GM23338 (cell line): ENCODE data around the gene SLU7.

Experiments used
- CTCF ChIP-seq, 2 experiments: fragments of 200-600 bp in 1 of 2; sonication (generic) in 1 of 2; conservative IDR thresholded peaks; 2 replicates each; pipeline versions ENCODE4 v1.5.1 to v1.6.1; 2016 to 2017; ENCODE audit warnings: antibody characterized with exemption in 2 of 2, low read depth in 2 of 2, mild to moderate bottlenecking in 2 of 2, moderate library complexity in 1 of 2
- EZH2 ChIP-seq: fragments of 200-600 bp; sonication (generic); IDR thresholded peaks from one replicate; pipeline ENCODE4 v1.8.0; 2017; ENCODE audit warnings: antibody characterized with exemption, mild to moderate bottlenecking, low read depth; ENCODE audit not compliant: unreplicated experiment
- EZH2phosphoT487 ChIP-seq: fragments of 200-600 bp; sonication (generic); IDR thresholded peaks from one replicate; pipeline ENCODE4 v1.8.1; 2018; ENCODE audit warnings: antibody characterized with exemption; ENCODE audit not compliant: unreplicated experiment
- POLR2AphosphoS5 ChIP-seq: IDR thresholded peaks from 2 replicates; pipeline ENCODE4 v1.6.1; 2016; ENCODE audit warnings: antibody characterized with exemption, low read depth
- STAT1 ChIP-seq: IDR thresholded peaks from one replicate; pipeline ENCODE4 v1.6.1; 2016; ENCODE audit warnings: antibody characterized with exemption; ENCODE audit not compliant: unreplicated experiment
- ZNF331 ChIP-seq: fragments of 250-450 bp; sonication (Bioruptor Pico); IDR thresholded peaks from 2 replicates; pipeline ENCODE4 v1.5.0; 2020; ENCODE audit warnings: low read depth, mild to moderate bottlenecking, moderate library complexity
- TF ChIP-seq, protein P1 (sequence below): IDR thresholded peaks from one replicate; pipeline ENCODE4 v1.6.1; 2018; ENCODE audit warnings: antibody characterized with exemption; ENCODE audit not compliant: unreplicated experiment

DNA sequence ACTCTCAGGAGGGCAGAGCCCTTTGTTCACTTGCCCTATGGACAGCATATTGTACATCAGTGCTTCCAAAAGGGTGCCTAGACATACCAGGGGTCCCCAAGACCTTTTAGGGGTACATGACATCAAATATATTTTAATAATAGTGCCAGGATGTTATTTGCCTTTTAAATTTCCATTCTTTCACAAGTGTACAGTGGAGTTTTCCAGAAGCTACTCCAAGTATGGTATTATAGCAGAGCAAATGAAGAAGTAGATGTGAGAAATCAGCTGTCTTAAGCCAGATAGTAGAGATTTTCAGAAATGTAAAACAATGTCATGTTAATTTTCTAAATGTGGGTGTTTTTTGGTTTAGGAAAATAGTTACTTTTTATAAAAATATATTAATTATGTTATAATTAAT, 18.4 kb upstream of the SLU7 start:
- TF ChIP-seq CTCF (conservative IDR thresholded peaks at IDR 0.05; ENCODE audit: low read depth in 2 of 2) (no peak), STAT1 (no peak), EZH2 (no peak), POLR2AphosphoS5 (no peak), ZNF331 (no peak), EZH2phosphoT487 (no peak)
- TF ChIP-seq, protein P1, sequence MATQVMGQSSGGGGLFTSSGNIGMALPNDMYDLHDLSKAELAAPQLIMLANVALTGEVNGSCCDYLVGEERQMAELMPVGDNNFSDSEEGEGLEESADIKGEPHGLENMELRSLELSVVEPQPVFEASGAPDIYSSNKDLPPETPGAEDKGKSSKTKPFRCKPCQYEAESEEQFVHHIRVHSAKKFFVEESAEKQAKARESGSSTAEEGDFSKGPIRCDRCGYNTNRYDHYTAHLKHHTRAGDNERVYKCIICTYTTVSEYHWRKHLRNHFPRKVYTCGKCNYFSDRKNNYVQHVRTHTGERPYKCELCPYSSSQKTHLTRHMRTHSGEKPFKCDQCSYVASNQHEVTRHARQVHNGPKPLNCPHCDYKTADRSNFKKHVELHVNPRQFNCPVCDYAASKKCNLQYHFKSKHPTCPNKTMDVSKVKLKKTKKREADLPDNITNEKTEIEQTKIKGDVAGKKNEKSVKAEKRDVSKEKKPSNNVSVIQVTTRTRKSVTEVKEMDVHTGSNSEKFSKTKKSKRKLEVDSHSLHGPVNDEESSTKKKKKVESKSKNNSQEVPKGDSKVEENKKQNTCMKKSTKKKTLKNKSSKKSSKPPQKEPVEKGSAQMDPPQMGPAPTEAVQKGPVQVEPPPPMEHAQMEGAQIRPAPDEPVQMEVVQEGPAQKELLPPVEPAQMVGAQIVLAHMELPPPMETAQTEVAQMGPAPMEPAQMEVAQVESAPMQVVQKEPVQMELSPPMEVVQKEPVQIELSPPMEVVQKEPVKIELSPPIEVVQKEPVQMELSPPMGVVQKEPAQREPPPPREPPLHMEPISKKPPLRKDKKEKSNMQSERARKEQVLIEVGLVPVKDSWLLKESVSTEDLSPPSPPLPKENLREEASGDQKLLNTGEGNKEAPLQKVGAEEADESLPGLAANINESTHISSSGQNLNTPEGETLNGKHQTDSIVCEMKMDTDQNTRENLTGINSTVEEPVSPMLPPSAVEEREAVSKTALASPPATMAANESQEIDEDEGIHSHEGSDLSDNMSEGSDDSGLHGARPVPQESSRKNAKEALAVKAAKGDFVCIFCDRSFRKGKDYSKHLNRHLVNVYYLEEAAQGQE = no peak
